ENCODE measurements around the gene MRAP2.
"Not testable (repeated sequence)": the region's sequence is repeated elsewhere in the genome, so short reads cannot be mapped to it uniquely, and the experiment has no call there.

The MRAP2 gene

GRCh38 chr6:84032000-84032399 lies 1.6 kb upstream of the MRAP2 start:
- not testable (repeated sequence) for DNase-seq (ENCODE audit: low spot score)

GRCh38 chr6:84035484-84035883 lies 1.9 kb downstream of the MRAP2 start:
- DNase-seq (ENCODE audit: low spot score), result no peak

GRCh38 chr6:84037425-84038089 lies 4.0 kb downstream of the MRAP2 start:
- no peak for DNase-seq (ENCODE audit: low spot score)

GRCh38 chr6:84042603-84043002 lies 9.0 kb downstream of the MRAP2 start:
- DNase-seq (ENCODE audit: low spot score), result no peak

GRCh38 chr6:84043555-84043954 lies 10.0 kb downstream of the MRAP2 start:
- no peak for DNase-seq (ENCODE audit: low spot score)

GRCh38 chr6:84046755-84047154 lies 13.2 kb downstream of the MRAP2 start:
- DNase-seq (ENCODE audit: low spot score), result no peak

- no peak for DNase-seq (ENCODE audit: low spot score)
Measured at GRCh38 chr6:84048588-84048987, 15.0 kb downstream of the MRAP2 start.

GRCh38 chr6:84050408-84050807 lies 16.8 kb downstream of the MRAP2 start:
- DNase-seq (ENCODE audit: low spot score), result no peak

GRCh38 chr6:84052204-84052882 lies 18.8 kb downstream of the MRAP2 start:
- peak; percentile 72 for DNase-seq (ENCODE audit: low spot score)

GRCh38 chr6:84052883-84053241 lies 19.3 kb downstream of the MRAP2 start:
- DNase-seq (ENCODE audit: low spot score), result no peak

- no peak for DNase-seq (ENCODE audit: low spot score)
Measured at GRCh38 chr6:84055647-84056046, 22.1 kb downstream of the MRAP2 start.

- no peak for DNase-seq (ENCODE audit: low spot score)
Measured at GRCh38 chr6:84057908-84058307, 24.3 kb downstream of the MRAP2 start.

- no peak for DNase-seq (ENCODE audit: low spot score)
Measured at GRCh38 chr6:84059082-84059481, 25.5 kb downstream of the MRAP2 start.

GRCh38 chr6:84061174-84061573 lies 27.6 kb downstream of the MRAP2 start:
- DNase-seq (ENCODE audit: low spot score), result no peak

- DNase-seq (ENCODE audit: low spot score), result no peak
Measured at GRCh38 chr6:84061613-84062398, 28.2 kb downstream of the MRAP2 start.

GRCh38 chr6:84062519-84063154 lies 29.1 kb downstream of the MRAP2 start:
- no peak for DNase-seq (ENCODE audit: low spot score)

- DNase-seq (ENCODE audit: low spot score), result no peak
Measured at GRCh38 chr6:84065693-84066290, 32.2 kb downstream of the MRAP2 start.

GRCh38 chr6:84066536-84066935 lies 33.0 kb downstream of the MRAP2 start:
- DNase-seq (ENCODE audit: low spot score), result no peak

- not testable (repeated sequence) for DNase-seq (ENCODE audit: low spot score)
Measured at GRCh38 chr6:84068873-84069272, 35.3 kb downstream of the MRAP2 start.

GRCh38 chr6:84072442-84072997 lies 38.9 kb downstream of the MRAP2 start:
- DNase-seq (ENCODE audit: low spot score), result no peak

GRCh38 chr6:84074988-84075781 lies 41.6 kb downstream of the MRAP2 start:
- DNase-seq (ENCODE audit: low spot score), result no peak
